ENCODE data around the gene AATF. TPM values are rescaled to one million over a fixed set of nuclear protein-coding genes. Genes with fewer than 3 reads are reported as not detected.

AATF gene
- total RNA-seq, 1 experiment from 2014 or later, result 61.0 TPM

GRCh38 chr17:37050920-37051319, 102.2 kb downstream of the AATF start:
- ATAC-seq (no peak), DNase-seq (ENCODE audit: low spot score) (no peak)
- CTCF ChIA-PET, result interaction anchor here (1.0 kb wide), 1 partner anchor 38 kb away, joined by 3 read pairs; no protein-coding TSS in a partner anchor
- Mint-ChIP-seq H3K4me3 (no peak overlapping the region), H3K4me1 (peaks cover 42% of the 10 kb centered on the region), H3K27me3 (ENCODE audit: low read depth) (no peaks in the 10 kb centered on the region), H3K27ac (no peak overlapping the region), H3K36me3 (no peaks in the 10 kb centered on the region), H3K9me3 (no peaks in the 10 kb centered on the region)
- POLR2A ChIA-PET, result no interaction called here
- no peak for TF ChIP-seq ESRRA (CRISPR knock-in tag; IDR thresholded peaks at IDR 0.05; ENCODE audit: borderline replicate concordance)
- no peak for TF ChIP-seq ZNF121 (CRISPR knock-in tag; IDR thresholded peaks at IDR 0.05)
- TF ChIP-seq E2F5 (CRISPR knock-in tag; IDR thresholded peaks at IDR 0.05), result no peak
- TF ChIP-seq CREB1 (CRISPR knock-in tag; IDR thresholded peaks at IDR 0.05), result no peak
- TF ChIP-seq NR3C1 (CRISPR knock-in tag; conservative IDR thresholded peaks at IDR 0.05; ENCODE audit: low read depth), result no peak
- no peak for TF ChIP-seq USF1 (CRISPR knock-in tag; IDR thresholded peaks at IDR 0.05)
- no peak for TF ChIP-seq ZNF281 (CRISPR knock-in tag; IDR thresholded peaks at IDR 0.05)
- no peak for TF ChIP-seq PREB (CRISPR knock-in tag; IDR thresholded peaks at IDR 0.05; ENCODE audit: borderline replicate concordance)
- TF ChIP-seq MXD4 (CRISPR knock-in tag; IDR thresholded peaks at IDR 0.05; ENCODE audit: borderline replicate concordance), result no peak
- no peak for TF ChIP-seq ATF3 (CRISPR knock-in tag; conservative IDR thresholded peaks at IDR 0.05)
- no peak for TF ChIP-seq RORB (CRISPR knock-in tag; IDR thresholded peaks at IDR 0.05)
- no peak for TF ChIP-seq ATF6 (CRISPR knock-in tag; IDR thresholded peaks at IDR 0.05)
- TF ChIP-seq SMAD4 (CRISPR knock-in tag; IDR thresholded peaks at IDR 0.05), result no peak

GRCh38 chr17:37051381-37051780, 102.6 kb downstream of the AATF start:
- Mint-ChIP-seq H3K4me1 (peaks cover 38% of the 10 kb centered on the region), H3K27me3 (ENCODE audit: low read depth) (no peaks in the 10 kb centered on the region), H3K4me3 (no peak overlapping the region), H3K36me3 (no peaks in the 10 kb centered on the region), H3K27ac (no peak overlapping the region), H3K9me3 (no peaks in the 10 kb centered on the region)
- TF ChIP-seq IRF1 (CRISPR knock-in tag; IDR thresholded peaks at IDR 0.05), result no peak
- TF ChIP-seq CDX4 (CRISPR knock-in tag; IDR thresholded peaks at IDR 0.05; ENCODE audit: borderline replicate concordance), result no peak
- TF ChIP-seq ATF1 (CRISPR knock-in tag; IDR thresholded peaks at IDR 0.05), result no peak
- no peak for TF ChIP-seq GTF2I (CRISPR knock-in tag; conservative IDR thresholded peaks at IDR 0.05)
- no peak for TF ChIP-seq USF2 (CRISPR knock-in tag; IDR thresholded peaks at IDR 0.05)
- ATAC-seq (no peak), DNase-seq (ENCODE audit: low spot score) (no peak)
- ChIA-PET POLR2A (interaction anchor here (0.5 kb wide), 1 partner anchor 425 kb away, joined by 3 read pairs; no protein-coding TSS in a partner anchor), CTCF (interaction anchor here (0.7 to 1.0 kb wide), 2 partner anchors 17 to 37 kb away, joined by 3 read pairs; no protein-coding TSS in a partner anchor)

All from WTC11 (cell line).